Muscle layer of duodenum (tissue), 2 donors: Measurements from ENCODE around the gene CPA5.
A peak's percentile ranks its signal among the peaks of the same experiment; 100 is the strongest.
"Not testable (repeated sequence)": the region's sequence is repeated elsewhere in the genome, so short reads cannot be mapped to it uniquely, and the experiment has no call there.

Experiments used
- H3K27ac ChIP-seq: one replicate; pipeline ENCODE4 v1.7.0; 2013; ENCODE audit warnings: mild to moderate bottlenecking, low read length
- H3K27me3 ChIP-seq: one replicate; pipeline ENCODE4 v1.7.0; 2013; ENCODE audit warnings: low read depth, mild to moderate bottlenecking, control low read depth, low read length
- H3K36me3 ChIP-seq, 2 donors: one replicate each; pipeline ENCODE4 v1.7.0; 2013; ENCODE audit warnings: low read length in 2 of 2, control low read depth in 1 of 2, mild to moderate bottlenecking in 1 of 2; ENCODE audit not compliant: insufficient read depth in 2 of 2, control insufficient read depth in 1 of 2
- H3K4me1 ChIP-seq, 2 donors: one replicate each; pipeline ENCODE4 v1.7.0; 2013; ENCODE audit warnings: low read length in 2 of 2, mild to moderate bottlenecking in 2 of 2, control low read depth in 1 of 2, moderate library complexity in 1 of 2; ENCODE audit not compliant: insufficient read depth in 2 of 2, control insufficient read depth in 1 of 2
- H3K4me3 ChIP-seq, 2 donors: one replicate each; pipeline ENCODE4 v1.7.0; 2013; ENCODE audit warnings: low read length in 2 of 2, low read depth in 1 of 2, mild to moderate bottlenecking in 1 of 2
- H3K9me3 ChIP-seq, 2 donors: one replicate each; pipeline ENCODE4 v1.7.0; 2013; ENCODE audit warnings: low read length in 2 of 2, control low read depth in 1 of 2, mild to moderate bottlenecking in 1 of 2; ENCODE audit not compliant: control insufficient read depth in 1 of 2
- donor health status: healthy.

Gene CPA5

DNA sequence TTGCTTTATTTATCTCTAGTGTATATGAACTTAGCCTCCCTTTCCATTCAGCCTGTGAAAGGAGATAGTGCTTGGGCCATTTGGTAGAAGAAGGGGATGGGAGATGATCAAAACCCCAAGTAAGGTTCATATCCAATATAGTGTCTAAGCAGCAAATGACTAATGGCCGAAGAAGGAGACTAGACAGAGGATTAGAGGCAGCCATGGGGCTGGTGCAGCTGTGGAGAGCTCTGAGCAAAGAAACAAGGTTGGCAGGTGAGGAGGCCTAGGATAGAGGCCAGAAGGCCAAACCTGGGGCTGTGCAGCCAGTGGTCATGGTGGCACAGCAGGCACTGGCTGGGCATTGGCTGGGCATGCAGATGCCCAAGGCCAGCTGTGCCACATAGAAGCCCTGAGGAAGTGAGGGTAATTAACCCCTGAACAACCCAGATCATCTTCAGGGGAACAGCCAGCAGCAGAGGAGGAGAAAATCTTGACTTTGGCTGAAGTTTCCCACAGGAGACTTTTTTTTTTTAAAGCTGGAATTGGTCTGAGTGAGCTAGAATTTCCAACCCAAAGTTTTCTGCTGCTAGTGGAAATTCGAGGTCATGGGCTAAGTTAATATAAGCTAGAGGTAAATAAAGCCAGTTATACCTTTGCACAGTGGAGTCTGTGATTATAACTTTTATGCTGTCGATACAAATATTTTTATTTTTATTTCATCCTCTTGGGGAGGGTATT is 25.4 kb downstream of the CPA5 start:
- Histone ChIP-seq H3K27me3 (no peaks in the 10 kb centered on the region), H3K36me3 (no peaks in the 10 kb centered on the region), H3K4me1 (peaks cover 4 to 38% of the 10 kb centered on the region in 2 donors), H3K27ac (peak overlapping the region; percentile 5), H3K9me3 (no peaks in the 10 kb centered on the region), H3K4me3 (no peak overlapping the region)

DNA sequence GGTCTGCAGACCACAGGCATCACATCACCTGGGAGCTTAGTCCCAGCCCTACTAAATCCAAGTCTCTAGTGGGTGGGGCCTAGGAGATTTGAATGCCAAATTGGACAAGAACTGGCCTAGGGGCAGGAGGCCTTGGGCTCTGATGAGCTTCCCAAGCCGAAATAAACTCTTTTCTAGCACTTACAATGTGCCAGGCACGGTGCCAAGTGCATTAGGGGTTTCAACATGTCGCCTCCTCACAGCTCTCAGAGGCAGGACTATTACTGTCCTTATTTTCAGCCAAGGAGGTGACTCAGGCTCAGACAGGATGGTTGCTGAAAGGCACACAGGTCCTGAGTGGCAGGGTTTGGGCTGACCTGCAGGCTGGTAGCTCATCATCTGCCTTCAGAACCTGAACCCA is 26.4 kb downstream of the CPA5 start:
- Histone ChIP-seq H3K27me3 (no peaks in the 10 kb centered on the region), H3K4me1 (peaks cover 4 to 38% of the 10 kb centered on the region in 2 donors), H3K36me3 (no peaks in the 10 kb centered on the region), H3K27ac (peak overlapping the region; percentile 5), H3K4me3 (no peak overlapping the region), H3K9me3 (no peaks in the 10 kb centered on the region)

DNA sequence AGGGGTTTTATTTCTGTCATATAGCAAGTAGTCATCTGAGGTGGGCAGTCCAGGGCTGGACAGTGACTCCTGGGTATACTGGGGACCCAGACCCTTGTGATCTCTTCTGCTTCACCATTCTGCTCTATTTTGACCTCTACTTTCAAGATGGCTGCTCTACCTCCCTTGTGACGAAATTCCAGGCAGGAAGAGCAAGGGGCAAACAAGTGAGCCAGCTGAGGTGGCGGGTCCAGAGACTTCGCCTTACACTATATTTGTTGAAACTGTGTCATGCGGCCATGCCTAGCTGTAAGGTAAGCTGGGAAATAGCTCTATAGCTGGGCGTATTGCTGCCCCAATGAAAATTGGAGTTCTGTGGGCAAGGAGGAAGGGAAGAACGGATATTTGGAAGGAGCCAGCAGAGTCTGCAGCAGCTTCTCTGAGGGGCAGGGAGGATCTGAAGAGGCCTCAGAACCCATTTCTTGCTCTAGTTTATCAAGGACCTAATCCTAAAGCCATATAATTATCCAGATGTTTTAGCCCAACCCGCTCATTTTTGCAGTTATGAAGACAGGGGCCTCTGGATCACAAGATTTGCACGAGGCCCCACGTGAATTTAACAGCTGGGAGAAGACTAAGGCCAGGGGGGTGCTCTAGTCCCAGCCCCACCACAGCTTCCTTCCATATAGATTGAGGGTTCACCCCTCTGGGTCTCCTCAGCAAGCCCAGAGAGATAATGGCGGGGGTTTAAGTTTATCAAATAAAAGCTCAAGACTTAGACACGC is 28.0 kb downstream of the CPA5 start:
- Histone ChIP-seq H3K36me3 (no peaks in the 10 kb centered on the region), H3K27ac (peak overlapping the region; percentile 87), H3K4me1 (peaks cover 4 to 38% of the 10 kb centered on the region in 2 donors), H3K27me3 (no peaks in the 10 kb centered on the region), H3K4me3 (no peak overlapping the region), H3K9me3 (no peaks in the 10 kb centered on the region)

DNA sequence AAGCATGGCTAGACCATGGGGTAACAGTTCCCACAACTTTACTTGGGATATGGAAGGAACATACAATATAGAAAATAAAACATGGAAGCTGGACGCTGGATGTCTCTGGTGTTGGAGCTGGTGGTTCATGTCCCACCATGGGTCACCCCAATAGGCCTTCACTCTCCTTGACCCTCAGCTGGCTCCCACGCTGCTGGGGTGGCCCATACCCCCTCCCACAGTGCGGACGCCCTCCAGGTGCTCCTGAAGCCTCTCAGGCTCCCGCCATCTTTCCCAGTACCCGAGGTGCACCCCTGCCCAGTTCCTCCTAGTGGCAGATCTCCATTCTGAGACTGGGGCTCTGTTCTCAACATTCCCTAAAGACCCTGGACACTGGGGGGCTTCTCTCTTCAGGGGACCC is 29.9 kb downstream of the CPA5 start:
- Histone ChIP-seq H3K27me3 (no peaks in the 10 kb centered on the region), H3K4me1 (peaks cover 1 to 29% of the 10 kb centered on the region in 2 donors), H3K9me3 (no peaks in the 10 kb centered on the region), H3K27ac (no peak overlapping the region), H3K4me3 (no peak overlapping the region), H3K36me3 (no peaks in the 10 kb centered on the region)

DNA sequence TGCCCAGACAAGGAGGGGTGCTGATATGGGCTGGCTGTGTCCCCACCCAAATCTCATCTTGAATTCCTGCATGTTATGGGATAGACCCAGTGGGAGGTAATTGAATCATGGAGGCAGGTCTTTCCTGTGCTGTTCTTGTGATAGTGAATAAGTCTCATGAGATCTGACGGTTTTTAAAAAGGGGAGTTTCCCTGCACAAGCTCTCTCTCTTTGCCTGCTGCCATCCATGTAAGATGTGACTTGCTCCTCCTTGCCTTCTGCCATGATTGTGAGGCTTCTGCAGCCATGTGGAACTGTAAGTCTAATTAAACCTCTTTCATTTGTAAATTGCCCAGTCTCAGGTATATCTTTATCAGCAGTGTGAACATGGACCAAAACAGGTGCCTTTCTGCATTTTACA is 31.8 kb downstream of the CPA5 start:
- H3K4me1 ChIP-seq = peaks cover 0 to 20% of the 10 kb centered on the region in 2 donors
- H3K36me3 ChIP-seq, H3K4me3 ChIP-seq, H3K9me3 ChIP-seq, H3K27ac ChIP-seq, H3K27me3 ChIP-seq: not testable (repeated sequence)

DNA sequence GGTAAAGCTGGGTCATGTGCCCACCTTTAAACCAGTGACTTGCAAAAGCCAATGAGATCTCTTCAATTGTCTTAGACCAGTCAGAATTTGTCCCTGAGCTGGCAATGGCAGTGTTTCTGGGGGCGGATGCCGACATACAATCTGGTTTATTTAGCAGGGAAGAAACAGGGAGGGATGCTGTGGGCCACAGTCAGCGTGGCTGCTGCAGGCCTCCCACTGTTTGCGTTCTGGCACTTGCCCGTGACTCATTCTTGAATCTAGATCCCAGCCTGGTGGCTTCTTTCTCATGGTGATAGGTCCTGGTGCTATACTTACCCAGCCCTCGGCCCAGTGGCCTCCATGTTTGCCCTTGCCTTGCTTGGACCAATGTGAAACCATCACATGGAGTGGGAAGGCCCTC is 32.6 kb downstream of the CPA5 start:
- no peak overlapping the region for H3K4me3 ChIP-seq
- no peak overlapping the region for H3K27ac ChIP-seq
- no peaks in the 10 kb centered on the region for H3K9me3 ChIP-seq
- no peaks in the 10 kb centered on the region for H3K36me3 ChIP-seq
- H3K4me1 ChIP-seq = peaks cover 0 to 20% of the 10 kb centered on the region in 2 donors
- H3K27me3 ChIP-seq = no peaks in the 10 kb centered on the region

DNA sequence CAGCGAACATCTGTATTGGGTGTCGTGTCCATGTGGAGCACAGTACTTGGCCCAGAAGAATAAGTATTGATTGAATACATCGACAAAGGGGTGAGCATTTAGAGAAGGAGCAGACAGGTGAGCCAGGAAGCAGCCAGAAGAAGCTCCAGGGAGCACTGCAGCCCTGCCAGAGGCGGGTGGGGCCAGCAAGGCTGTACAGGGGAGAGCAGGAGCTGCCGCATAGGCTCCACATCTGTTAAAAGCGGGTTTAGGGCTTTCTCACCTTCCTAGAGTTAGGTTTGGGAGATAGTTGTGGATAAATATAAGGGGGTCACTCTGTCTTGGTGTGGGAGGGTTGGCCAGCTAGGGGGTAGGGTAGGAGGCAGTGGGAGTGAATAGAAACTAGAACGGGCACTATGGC is 34.4 kb downstream of the CPA5 start:
- peaks cover 0 to 9% of the 10 kb centered on the region in 2 donors for H3K4me1 ChIP-seq
- H3K27ac ChIP-seq = no peak overlapping the region
- no peaks in the 10 kb centered on the region for H3K27me3 ChIP-seq
- no peak overlapping the region for H3K4me3 ChIP-seq
- H3K9me3 ChIP-seq = no peaks in the 10 kb centered on the region
- no peaks in the 10 kb centered on the region for H3K36me3 ChIP-seq

DNA sequence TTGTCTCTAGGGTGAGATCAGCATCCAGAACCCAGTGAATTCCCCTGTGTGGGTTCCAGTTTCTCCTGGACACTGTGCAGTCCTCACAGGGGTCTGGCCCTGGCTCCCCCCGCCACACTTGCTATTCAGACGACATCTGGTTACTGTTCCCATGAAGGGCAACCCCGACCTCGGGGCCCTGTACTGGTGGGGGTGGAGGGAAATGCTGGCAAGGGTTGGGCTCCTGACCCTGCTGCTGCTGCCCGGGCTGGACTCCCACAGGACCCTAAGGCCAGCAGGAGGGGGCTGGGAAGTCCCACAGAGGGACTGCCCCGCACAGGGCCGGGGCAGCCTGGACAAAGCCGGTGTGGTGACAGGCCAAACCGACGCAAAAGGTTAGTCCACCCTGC is 34.9 kb downstream of the CPA5 start:
- H3K4me3 ChIP-seq = no peak overlapping the region
- H3K27ac ChIP-seq = no peak overlapping the region

DNA sequence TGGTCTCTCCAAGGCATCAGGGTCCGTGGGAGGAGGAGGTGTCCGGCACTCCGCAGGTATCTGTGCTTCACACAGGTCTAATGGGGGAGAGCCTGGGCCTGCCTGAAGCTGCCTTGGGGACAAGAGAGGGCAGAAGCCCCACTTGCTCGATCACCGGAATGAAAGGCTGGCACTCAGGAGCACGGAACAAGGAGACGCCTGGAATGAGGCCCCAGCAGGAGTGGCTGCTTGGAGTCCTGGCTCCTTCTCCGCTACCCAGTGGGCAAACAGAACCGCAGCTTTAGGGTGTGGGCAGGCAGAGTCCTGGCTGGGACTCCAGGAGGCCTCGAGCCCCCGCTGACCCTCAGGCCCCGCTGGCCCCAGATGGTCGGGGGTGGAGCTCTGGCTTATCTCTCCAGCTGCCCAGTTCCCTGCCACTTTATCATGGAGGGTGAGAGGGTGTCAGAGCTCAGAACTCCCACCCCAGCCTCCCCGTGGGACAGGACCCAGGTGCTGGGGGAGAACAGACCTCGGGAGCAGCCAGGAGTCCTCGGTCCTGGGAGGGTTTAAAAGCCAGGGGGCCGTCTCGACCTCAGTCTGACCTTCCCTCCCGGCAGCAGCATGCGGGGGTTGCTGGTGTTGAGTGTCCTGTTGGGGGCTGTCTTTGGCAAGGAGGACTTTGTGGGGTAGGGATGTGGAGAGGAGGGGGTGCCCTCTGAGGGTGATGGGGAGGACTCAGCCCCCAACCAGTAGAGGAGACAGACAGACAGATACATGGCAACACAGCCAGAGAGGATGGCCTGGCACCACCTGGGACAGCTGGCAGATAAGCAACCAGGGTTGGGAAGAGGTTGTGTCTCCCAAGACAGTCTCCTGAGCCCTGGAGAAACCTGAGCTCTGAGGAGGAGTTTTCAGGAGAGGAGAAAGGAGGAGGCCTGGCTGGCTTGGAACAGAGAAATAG is 35.6 kb downstream of the CPA5 start, which contains the start of gene CPA1:
TSS of gene CPA1 (plus strand) at position 574 of the 940 bp plus-strand sequence. CDS start at position 601, 27 bp downstream.
- peaks cover 0 to 9% of the 10 kb centered on the region in 2 donors for H3K4me1 ChIP-seq
- no peak within 1 kb of the TSS for H3K4me3 ChIP-seq
- no peaks in the 10 kb centered on the region for H3K27me3 ChIP-seq
- H3K27ac ChIP-seq = no peak within 1 kb of the TSS
- H3K36me3 ChIP-seq = no peaks in the 10 kb centered on the region
- no peaks in the 10 kb centered on the region for H3K9me3 ChIP-seq

More for the DNA sequence above, 34.9 kb downstream of the CPA5 start:
- no peaks in the 10 kb centered on the region for H3K9me3 ChIP-seq
- peaks cover 0 to 9% of the 10 kb centered on the region in 2 donors for H3K4me1 ChIP-seq
- no peaks in the 10 kb centered on the region for H3K36me3 ChIP-seq
- H3K27me3 ChIP-seq = no peaks in the 10 kb centered on the region

DNA sequence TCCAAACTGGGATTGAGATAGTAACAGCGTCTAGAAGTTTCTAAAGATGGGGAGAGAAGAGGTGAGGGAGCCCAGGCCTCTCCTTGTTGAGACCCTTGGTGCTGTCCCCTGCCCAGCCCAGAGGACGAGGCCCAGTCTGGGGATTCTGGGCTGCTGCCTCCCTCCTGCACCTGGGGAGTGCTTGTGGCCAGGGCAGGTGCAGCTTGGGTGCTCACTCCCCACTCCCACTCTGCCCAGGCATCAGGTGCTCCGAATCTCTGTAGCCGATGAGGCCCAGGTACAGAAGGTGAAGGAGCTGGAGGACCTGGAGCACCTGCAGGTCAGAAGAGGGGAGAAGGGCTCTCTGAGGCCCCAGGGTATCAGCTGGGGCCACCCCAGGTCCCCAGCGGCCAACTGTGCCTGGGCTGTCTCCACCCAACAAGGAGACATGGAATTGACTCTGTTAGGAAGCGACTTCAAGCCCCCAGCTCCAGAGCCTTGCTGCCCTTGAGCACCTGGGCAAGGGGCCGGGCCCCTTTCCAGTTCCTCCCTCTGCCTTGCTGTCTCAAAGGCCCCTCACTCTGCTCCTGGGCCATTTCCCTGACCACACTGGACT is 36.3 kb downstream of the CPA5 start:
- H3K4me3 ChIP-seq = no peak overlapping the region
- H3K27me3 ChIP-seq = no peaks in the 10 kb centered on the region
- H3K36me3 ChIP-seq = no peaks in the 10 kb centered on the region
- H3K9me3 ChIP-seq = no peaks in the 10 kb centered on the region
- peaks cover 0 to 9% of the 10 kb centered on the region in 2 donors for H3K4me1 ChIP-seq
- no peak overlapping the region for H3K27ac ChIP-seq
